Right cardiac atrium (tissue), 5 donors: ENCODE data around the gene DPF3. TPM values are rescaled to one million over a fixed set of nuclear protein-coding genes. Genes with fewer than 3 reads are reported as not detected.
A peak's percentile ranks its signal among the peaks of the same experiment; 100 is the strongest.

ENCODE experiments used
- ATAC-seq, 2 donors: fragments of 200-7000 bp; cut with Tn5 transposase; one replicate each; pipeline versions ENCODE4 v1.8.0 to v1.9.1; 2020; ENCODE audit warnings: moderate library complexity in 2 of 2, mild to moderate bottlenecking in 1 of 2
- DNase-seq, 3 donors: peaks; one replicate each; pipeline ENCODE4 v3.0.0-alpha.2; 2020
- H3K27ac ChIP-seq: one replicate; pipeline ENCODE4 v1.5.1; 2013; ENCODE audit warnings: mild to moderate bottlenecking, low read length, control low read depth, moderate library complexity
- H3K27me3 ChIP-seq: one replicate; pipeline ENCODE4 v1.6.1; 2013; ENCODE audit not compliant: control insufficient read depth, insufficient read depth
- H3K4me1 ChIP-seq: one replicate; pipeline ENCODE4 v1.6.1; 2013; ENCODE audit warnings: low read length; ENCODE audit not compliant: control insufficient read depth, insufficient read depth
- H3K4me3 ChIP-seq: one replicate; pipeline ENCODE4 v1.5.1; 2013; ENCODE audit warnings: low read length, control low read depth
- H3K9me3 ChIP-seq: one replicate; pipeline ENCODE4 v1.6.1; 2013; ENCODE audit warnings: low read length; ENCODE audit not compliant: control insufficient read depth
- WGBS: extraction: QIAGEN DNeasy Blood & Tissue Kit; methylation state at CpG from one replicate; pipeline ENCODE4 v1.1.7; 2013; 5-methylcytosine and 5-hydroxymethylcytosine counted together
- intact Hi-C, 4 donors: fragments of 100-400 bp; cut with DNase I; formaldehyde crosslinking; loops; one replicate each; pipeline versions ENCODE4 v1.11.0 to v1.14.0; 2022 to 2023
- polyA plus RNA-seq: library from polyadenylated mRNA; stranded (reverse); fragments of 200-250 nt; gene quantifications from one replicate; pipeline ENCODE4 v1.2.3, GENCODE V29; 2013
- total RNA-seq, 4 donors: library from RNA; stranded (reverse); fragmentation: NEBNext Ultra II Directional; extraction: Animal tissue kit (Norgen Biotek cat#: 25700); gene quantifications; one replicate each; pipeline ENCODE4 v1.2.1, GENCODE V29; 2021
- donor health status: healthy with polysubstance abuse.
- donor health status: DM: no; HTN: yes; CAD: no.
- donor health status: DM: no; HTN: no; CAD: no.
- donor health status: DM: no; HTN: yes; CAD: no; lungs with severe emphysema.
- donor health status: DM: yes; HTN: yes; CAD: no.

The DPF3 gene
- total and polyA plus RNA-seq, 5 donors, result 16.5 to 33.0 (median 25.9) TPM

DNA sequence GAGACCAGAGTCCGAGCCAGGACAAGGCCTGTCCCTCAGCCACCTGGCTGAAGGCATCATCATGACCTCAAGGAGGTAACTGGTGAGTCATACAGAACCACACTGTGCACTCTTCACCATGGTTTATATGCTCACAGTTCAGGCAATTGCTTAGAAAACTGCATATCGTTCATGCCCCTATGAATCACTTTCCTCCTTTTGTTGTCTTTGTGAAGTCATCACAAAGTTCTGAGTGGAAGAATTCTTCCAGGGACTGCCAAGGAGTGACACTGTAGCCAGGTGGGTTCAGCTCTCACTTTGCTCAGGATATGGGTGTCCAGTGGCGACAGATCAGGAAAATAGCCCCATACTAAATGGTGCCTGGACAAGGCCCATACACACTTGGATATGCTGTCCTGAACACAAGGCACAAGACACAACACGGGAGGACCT, 92.5 kb downstream of the DPF3 start:
- no peak for DNase-seq

DNA sequence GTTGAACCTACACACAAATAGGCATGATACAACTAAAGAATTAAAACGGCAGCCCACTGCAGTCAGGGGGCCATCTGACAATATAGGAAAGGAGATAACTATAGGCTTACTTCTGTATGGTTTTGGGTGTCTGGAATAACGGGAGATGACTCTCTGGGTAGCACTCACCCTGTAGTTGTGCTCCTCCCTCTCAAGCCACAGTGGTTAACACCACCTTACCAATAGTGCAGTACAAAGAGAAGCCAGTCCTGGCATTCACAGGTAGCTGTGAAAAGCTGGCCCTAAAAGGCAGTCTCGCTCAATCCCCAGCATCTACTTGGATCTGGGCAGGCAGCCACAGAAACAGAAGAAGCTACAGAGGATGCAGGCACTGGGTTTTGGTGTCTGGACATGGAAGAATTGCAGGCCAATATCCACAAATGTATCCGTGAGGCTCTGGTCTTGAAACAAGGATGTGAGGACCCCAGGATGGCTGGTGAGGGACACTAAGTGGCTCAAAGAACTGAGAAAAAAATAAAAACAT, 93.0 kb downstream of the DPF3 start:
- WGBS, result 81% methylated on average over 4 of the region's 4 CpGs

More for the DNA sequence above, 92.5 kb downstream of the DPF3 start:
- Histone ChIP-seq H3K4me3 (no peak overlapping the region), H3K9me3 (no peaks in the 10 kb centered on the region), H3K4me1 (peaks cover 9% of the 10 kb centered on the region), H3K27me3 (no peaks in the 10 kb centered on the region), H3K27ac (peak overlapping the region; percentile 53)
- intact Hi-C loops, result loop anchor here in 1 of 4 donors (10.0 kb wide), 1 partner anchor 93 kb away; the partner anchor contains the start of gene DPF3
- ATAC-seq, result peak in 1 of 2 donors; percentile 35
- 68% methylated on average over 4 of the region's 4 CpGs for whole genome bisulfite sequencing

GRCh38 chr14:72800296-72800695, 93.6 kb downstream of the DPF3 start:
- intact Hi-C loops, result loop anchor here in 1 of 4 donors (10.0 kb wide), 1 partner anchor 95 kb away; the partner anchor contains the start of gene DPF3
- WGBS, result 69% methylated on average over 2 of the region's 2 CpGs
- Histone ChIP-seq H3K27me3 (no peaks in the 10 kb centered on the region), H3K27ac (no peak overlapping the region), H3K4me1 (peaks cover 9% of the 10 kb centered on the region), H3K4me3 (no peak overlapping the region), H3K9me3 (no peaks in the 10 kb centered on the region)
- ATAC-seq, result no peak
- DNase-seq, result no peak

More for the DNA sequence above, 93.0 kb downstream of the DPF3 start:
- Histone ChIP-seq H3K4me1 (peaks cover 9% of the 10 kb centered on the region), H3K4me3 (no peak overlapping the region), H3K9me3 (no peaks in the 10 kb centered on the region), H3K27ac (no peak overlapping the region), H3K27me3 (no peaks in the 10 kb centered on the region)
- DNase-seq (no peak), ATAC-seq (no peak)
- intact Hi-C loops, result loop anchor here in 1 of 4 donors (10.0 kb wide), 1 partner anchor 94 kb away; the partner anchor contains the start of gene DPF3

- intact Hi-C loops, result no loop called here
- Histone ChIP-seq H3K27ac (no peak overlapping the region), H3K9me3 (no peaks in the 10 kb centered on the region), H3K4me1 (peaks cover 11% of the 10 kb centered on the region), H3K4me3 (no peak overlapping the region), H3K27me3 (no peaks in the 10 kb centered on the region)
- DNase-seq (no peak), ATAC-seq (no peak)
- WGBS, result 94% methylated on average over 6 of the region's 6 CpGs
Observed at GRCh38 chr14:72796935-72797334, 97.0 kb downstream of the DPF3 start.

- DNase-seq (no peak), ATAC-seq (no peak)
- WGBS, result 80% methylated on average over 7 of the region's 7 CpGs
- Histone ChIP-seq H3K9me3 (no peaks in the 10 kb centered on the region), H3K4me1 (peaks cover 16% of the 10 kb centered on the region), H3K4me3 (no peak overlapping the region), H3K27ac (peak overlapping the region; percentile 19), H3K27me3 (no peaks in the 10 kb centered on the region)
- intact Hi-C loops, result no loop called here
Observed at GRCh38 chr14:72793156-72793939, 100.6 kb downstream of the DPF3 start.

- Histone ChIP-seq H3K4me1 (peaks cover 16% of the 10 kb centered on the region), H3K27ac (peak overlapping the region; percentile 96), H3K27me3 (no peaks in the 10 kb centered on the region), H3K4me3 (no peak overlapping the region), H3K9me3 (no peaks in the 10 kb centered on the region)
- DNase-seq, result peak; percentile 46 to 87 (median 83)
- ATAC-seq, result peak; percentile 78 to 88
- intact Hi-C loops, result no loop called here
- 44% methylated on average over 16 of the region's 16 CpGs for WGBS
Observed at GRCh38 chr14:72792051-72792788, 101.7 kb downstream of the DPF3 start.

GRCh38 chr14:72790887-72791566, 102.9 kb downstream of the DPF3 start:
- DNase-seq (peak; percentile 18 to 75 (median 62)), ATAC-seq (peak; percentile 58 to 65)
- Histone ChIP-seq H3K9me3 (no peaks in the 10 kb centered on the region), H3K4me1 (peaks cover 16% of the 10 kb centered on the region), H3K27ac (peak overlapping the region; percentile 89), H3K27me3 (no peaks in the 10 kb centered on the region), H3K4me3 (no peak overlapping the region)
- 66% methylated on average over 10 of the region's 10 CpGs for WGBS
- intact Hi-C loops, result no loop called here

DNA sequence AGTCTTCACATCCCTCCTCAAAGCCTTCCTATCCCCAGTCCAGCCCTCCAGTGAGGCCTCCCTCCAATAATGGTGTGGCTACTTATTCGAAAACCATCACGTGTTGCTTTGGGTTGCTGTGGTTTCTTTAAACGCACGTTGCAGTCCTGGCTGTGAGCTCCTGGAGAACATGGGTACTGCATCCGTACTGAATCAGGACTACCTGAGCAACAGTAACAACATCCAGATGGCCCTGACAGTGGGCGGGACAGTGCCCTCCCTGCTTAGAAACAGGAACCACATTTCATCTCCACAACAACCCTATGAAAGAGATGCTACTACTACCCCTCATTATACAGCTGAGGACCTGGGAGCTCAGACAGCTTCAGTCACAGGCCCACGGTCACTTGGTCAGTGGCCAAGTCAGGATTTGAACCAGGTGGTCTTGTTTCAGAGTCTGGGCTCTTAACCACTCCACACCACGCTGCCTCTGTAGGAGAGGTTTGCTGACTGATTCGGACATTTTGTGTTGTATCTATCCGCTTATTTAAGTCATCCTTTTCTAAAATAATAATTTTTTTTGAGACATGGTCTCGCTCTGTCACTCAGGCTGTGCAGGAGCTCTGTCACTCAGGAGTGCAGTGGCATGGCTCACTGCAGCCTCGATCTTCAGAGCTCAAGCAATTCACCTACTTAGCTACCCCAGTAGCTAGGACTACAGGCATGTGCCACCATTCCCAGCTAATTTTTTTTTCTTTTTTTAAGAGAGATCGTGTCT, 104.8 kb downstream of the DPF3 start:
- 83% methylated on average over 13 of the region's 13 CpGs for WGBS
- ATAC-seq, result no peak
- Histone ChIP-seq H3K4me1 (peaks cover 15% of the 10 kb centered on the region), H3K27ac (no peak overlapping the region), H3K4me3 (no peak overlapping the region), H3K27me3 (no peaks in the 10 kb centered on the region), H3K9me3 (no peaks in the 10 kb centered on the region)
- intact Hi-C loops, result no loop called here
- no peak for DNase-seq

DNA sequence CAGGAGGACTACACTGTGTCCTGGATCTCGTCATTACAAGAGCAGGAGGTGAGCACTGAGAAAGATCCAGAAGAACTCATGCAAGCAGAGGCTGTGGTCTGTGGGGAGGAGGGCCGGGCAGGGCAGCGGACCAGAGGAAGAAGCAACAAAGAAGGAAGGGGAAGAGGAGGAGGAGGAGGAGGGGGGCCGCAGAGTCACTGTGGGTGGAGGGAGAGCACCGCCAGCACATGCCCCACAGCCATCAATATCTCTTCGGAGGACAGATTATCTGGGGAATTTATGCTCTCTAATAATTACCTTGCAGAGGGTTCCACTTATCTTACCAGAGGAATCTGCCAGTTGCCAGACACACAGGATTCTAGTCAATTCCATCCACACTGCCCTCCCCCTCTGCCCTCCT, 105.6 kb downstream of the DPF3 start:
- Histone ChIP-seq H3K4me1 (peaks cover 8% of the 10 kb centered on the region), H3K4me3 (no peak overlapping the region), H3K27ac (no peak overlapping the region), H3K9me3 (no peaks in the 10 kb centered on the region), H3K27me3 (no peaks in the 10 kb centered on the region)
- no peak for DNase-seq
- 39% methylated on average over 6 of the region's 6 CpGs for WGBS
- intact Hi-C loops, result no loop called here
- ATAC-seq, result no peak

DNA sequence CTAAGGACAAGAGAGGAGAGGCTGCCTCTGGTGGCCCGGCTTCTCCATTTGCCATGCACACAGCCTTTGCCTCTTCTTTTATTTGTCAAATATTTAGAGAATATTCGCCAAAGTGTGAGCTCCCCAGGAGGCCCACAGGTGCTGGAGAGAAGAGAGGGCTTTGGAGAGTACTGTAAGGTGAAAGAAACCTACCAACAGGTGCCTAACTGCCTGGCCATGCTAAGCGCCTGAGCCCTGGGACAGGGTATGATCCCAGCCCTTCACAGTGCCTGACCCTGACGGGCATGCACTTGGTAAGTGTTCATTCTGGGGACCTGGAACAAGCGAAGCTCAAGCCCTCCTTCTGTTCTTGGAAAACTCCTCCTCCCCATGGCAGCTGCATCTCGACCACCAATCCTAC, 106.1 kb downstream of the DPF3 start:
- ATAC-seq (no peak), DNase-seq (no peak)
- H3K27me3 ChIP-seq, result no peaks in the 10 kb centered on the region
- peaks cover 8% of the 10 kb centered on the region for H3K4me1 ChIP-seq
- intact Hi-C loops, result no loop called here
- no peak overlapping the region for H3K27ac ChIP-seq
- no peak overlapping the region for H3K4me3 ChIP-seq
- H3K9me3 ChIP-seq, result no peaks in the 10 kb centered on the region
- WGBS, result 78% methylated on average over 6 of the region's 6 CpGs
